HG03103 (cell line): Measurements from ENCODE around the gene GUCY1B1.

Source experiments
- ATAC-seq: cut with Tn5 transposase; IDR thresholded peaks from one replicate; pipeline ENCODE4 v1.9.1; 2021; ENCODE audit warnings: low read depth; ENCODE audit not compliant: unreplicated experiment

GUCY1B1 gene

DNA sequence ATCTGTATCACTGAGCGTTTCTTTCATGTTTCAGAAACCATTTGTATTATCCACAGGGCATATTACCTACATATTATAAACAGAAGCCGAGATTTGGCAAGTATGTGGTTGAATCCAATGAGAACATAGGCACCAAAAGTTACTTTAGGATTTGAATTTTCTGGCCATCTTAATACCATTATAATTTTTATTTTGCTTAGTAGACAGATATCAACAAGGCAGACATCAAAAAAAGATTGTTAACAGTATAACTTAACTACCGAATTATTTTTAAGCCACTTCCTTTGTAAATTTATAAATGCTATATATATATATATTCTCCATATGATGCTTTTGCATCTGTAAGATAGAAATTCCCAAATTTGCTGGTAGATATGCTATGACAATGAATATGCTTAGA, 2.2 kb downstream of the GUCY1B1 start:
- ATAC-seq, result no peak

- ATAC-seq, result no peak
Measured at GRCh38 chr4:155761916-155762315, 3.1 kb downstream of the GUCY1B1 start.

- no peak for ATAC-seq
Measured at GRCh38 chr4:155762334-155762733, 3.5 kb downstream of the GUCY1B1 start.

DNA sequence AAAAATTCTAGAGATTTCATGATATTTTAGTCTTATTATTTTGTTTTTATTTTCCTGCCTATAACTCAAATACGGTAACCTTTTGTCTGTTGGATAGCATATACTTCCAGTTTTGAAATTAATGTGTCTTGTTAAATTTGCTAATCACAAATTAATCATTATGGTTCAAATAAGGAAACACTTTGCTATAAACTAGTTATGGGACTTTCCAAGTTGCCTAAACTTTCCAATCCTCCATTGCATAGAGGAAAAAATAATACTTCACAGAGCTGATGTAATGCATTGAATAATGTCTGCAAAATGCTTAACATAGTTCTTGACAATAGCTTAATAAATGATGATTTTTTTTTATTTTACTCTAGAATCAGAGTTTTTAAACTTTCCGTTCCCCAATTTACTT, 4.7 kb downstream of the GUCY1B1 start:
- ATAC-seq, result no peak

- ATAC-seq, result no peak
Measured at GRCh38 chr4:155765149-155765548, 6.3 kb downstream of the GUCY1B1 start.

- ATAC-seq, result no peak
Measured at GRCh38 chr4:155766622-155767021, 7.8 kb downstream of the GUCY1B1 start.

GRCh38 chr4:155768370-155768769, 9.5 kb downstream of the GUCY1B1 start:
- ATAC-seq, result no peak

GRCh38 chr4:155769090-155769489, 10.3 kb downstream of the GUCY1B1 start:
- ATAC-seq, result peak; percentile 67

DNA sequence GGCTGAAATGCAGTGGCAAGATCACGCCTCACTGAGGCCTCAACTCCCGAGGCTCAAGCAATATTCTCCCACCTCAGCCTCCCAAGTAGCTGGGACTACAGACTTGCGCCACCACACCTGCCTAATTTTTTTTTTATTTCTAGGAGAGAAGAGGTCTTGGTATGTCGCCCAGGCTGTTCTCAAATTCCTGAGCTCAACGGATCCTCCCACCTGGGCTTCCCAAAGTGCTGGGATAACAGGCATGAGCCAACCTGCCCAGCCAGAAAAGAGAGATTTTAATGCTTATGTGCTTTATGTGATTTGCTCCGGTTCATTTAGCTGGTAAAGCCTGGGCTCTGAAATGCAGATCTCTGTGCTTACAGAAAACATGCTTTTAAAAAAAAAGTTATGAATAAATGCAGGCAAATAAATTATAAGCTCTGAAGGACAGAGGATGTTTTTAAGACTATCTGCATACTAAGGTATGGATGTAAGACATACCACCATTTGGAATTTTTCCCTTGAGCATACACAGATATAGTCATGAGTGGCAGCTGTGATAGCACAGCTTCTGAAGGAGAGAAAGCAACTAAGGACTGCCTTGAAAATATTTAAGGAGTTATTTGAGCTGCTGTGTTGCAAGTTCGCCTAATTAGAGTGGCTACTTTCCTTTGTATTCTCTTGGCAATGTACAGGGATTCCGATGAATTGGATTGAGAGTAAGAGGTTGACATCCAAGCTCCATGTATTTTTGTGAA, 13.8 kb downstream of the GUCY1B1 start:
- no peak for ATAC-seq

DNA sequence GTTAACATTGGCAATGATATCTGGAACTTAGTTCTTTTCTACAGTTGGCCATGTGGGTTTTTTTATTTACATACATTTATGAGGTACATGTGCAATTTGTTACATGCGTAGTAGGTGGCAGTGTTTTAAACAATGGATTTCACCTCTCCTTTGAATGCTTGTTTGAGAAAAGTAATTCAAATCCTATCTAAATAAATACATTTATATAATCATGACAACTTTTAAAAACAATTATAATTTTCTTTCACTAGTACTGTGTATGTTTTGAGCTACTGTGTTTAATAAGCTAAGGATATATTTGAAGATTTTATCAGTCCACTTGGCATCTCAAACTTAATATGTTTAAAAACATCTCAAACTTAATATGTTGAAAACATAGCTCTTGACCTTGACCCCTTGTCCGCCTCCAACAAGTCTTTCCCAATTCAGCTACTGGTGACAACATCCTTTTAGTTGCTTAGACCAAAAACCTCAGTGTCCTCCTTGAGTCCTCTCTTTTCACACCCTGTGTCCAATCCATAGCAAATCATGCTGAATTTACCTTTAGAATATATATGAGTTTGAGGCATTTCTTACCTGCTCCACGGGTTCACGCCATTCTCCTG, 14.5 kb downstream of the GUCY1B1 start:
- no peak for ATAC-seq

GRCh38 chr4:155774033-155774432, 15.2 kb downstream of the GUCY1B1 start:
- no peak for ATAC-seq

GRCh38 chr4:155777971-155778735, 19.3 kb downstream of the GUCY1B1 start:
- ATAC-seq, result no peak

DNA sequence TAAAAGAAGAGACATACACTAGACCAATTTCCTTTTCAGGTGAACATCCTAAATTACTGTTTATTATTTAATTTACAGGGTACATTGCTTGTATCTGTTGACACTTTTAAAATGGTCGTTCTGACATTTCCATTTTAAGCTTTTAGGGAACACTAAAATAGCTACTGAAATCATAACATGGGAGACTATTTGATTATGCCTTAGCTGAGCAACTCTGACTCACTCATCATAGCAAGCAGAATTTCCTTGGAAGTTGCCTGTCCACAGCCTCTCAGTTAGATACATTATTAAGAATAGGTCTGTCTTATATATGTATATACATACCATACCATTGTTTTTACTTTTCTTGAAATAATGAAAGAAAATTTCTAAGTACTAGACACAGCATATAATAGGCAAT, 22.0 kb downstream of the GUCY1B1 start:
- no peak for ATAC-seq

GRCh38 chr4:155781249-155781831, 22.5 kb downstream of the GUCY1B1 start:
- ATAC-seq, result no peak

DNA sequence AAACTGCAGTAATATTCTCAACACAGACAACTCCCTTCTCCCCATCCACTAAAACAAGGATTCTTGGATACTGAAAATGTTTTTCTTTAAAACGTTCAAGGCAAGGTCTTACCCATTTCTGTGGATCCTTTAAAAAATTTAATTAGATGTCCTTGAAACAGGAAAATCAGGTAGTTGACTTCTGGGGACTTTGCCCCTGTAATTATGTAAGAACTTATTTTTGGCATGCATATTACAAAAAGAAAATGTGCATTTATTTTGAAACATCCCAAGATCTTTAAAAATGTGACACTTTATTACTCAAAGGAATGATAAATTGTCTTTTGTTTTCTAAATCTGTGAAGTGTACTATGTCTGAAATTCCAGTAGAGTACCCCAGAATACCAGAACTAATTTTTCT, 25.8 kb downstream of the GUCY1B1 start:
- ATAC-seq, result no peak

- no peak for ATAC-seq
Measured at GRCh38 chr4:155785828-155786227, 27.0 kb downstream of the GUCY1B1 start.

DNA sequence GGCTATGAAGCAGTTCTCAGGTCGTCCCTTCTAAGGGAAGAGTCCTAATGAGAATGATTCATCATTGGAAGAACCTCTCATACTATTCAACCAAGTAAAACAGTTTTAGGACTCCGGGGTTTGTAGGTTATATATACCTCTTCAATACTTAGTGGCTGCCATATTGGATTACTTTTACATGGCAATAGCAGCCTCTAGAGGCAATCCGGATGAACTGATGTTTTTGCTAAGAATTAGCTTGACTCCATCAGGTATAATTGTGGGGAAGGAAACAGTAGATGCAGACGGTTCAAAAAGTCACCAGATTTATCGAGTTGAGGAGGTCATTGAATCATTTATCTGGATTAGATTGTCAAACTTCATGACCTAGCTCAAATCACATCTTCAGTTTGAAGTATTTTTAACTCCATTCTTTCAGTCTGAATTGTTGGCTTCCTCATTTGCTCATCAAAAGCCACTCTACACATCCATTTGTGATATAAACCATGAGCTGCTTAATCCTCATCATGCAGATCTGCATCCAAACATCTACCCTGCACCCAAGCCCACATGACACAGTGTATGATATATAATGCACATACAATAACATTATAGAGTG, 28.4 kb downstream of the GUCY1B1 start:
- ATAC-seq, result peak; percentile 98

DNA sequence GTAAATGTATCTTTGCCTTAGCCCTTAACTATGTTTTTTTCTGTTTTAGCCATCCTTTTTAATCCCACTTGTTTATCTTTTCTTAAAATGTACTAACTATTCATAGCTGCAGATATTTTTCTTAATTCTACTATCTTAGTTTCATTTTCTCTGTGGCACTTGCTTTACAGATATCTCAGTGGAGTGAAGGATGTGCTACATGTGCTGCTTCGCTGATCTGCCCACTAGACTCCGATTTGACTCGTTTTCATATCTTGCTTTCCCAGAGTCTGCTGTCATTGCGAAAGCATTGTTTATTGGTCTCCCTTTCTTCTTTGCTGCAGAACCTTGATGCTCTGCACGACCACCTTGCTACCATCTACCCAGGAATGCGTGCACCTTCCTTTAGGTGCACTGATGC, 30.6 kb downstream of the GUCY1B1 start:
- ATAC-seq, result no peak

DNA sequence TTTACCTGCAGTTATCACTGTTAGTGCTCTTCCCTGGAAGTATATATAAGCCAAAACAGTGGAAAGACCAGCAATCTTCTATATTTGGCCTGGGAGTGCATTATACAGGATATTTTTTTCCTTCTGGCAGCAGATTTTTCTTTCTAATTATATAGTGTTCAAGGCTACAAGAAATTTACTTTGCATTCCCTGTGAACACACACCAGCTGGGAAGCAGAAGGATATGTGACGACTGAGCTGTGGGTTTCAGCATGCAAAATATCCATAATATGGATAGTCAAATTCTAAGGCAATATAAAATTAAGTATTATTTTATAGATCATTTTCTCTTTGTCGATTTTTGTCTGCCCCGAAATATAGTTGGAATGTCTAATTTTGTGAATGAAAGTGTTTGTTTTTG, 31.2 kb downstream of the GUCY1B1 start:
- no peak for ATAC-seq

DNA sequence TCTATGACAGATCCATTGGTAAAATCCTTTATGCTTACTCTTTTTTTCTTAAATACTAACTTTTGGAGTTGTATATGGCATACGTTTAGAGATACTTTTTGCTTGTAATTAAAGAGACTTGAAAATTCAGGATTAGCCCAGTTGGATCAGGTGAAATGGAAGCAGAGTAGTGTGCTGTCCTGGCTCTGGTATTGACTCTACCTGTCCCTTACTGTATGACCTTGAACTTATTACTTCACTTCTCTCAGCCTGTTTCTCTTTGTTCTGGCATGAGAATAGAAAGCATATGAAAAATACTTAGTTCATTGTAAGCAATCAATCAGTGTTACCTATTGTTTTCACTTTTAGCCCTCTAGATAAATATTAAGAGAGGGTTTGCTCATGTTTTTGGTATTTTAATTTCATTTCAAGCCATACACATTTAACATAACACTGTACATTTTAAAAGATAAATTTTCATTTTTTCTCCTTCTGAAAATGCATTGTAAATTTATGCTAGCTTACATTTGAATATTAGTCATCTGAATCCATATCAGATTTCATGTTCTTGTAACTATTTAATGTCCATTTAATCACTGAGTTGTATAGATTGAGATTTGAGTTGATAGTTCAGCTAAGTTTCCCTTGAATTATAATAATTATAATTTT, 35.9 kb downstream of the GUCY1B1 start:
- no peak for ATAC-seq
